Panc1 (cell line): ENCODE measurements around the gene SH3PXD2A.

ENCODE experiments used
- CTCF ChIP-seq: fragments of 450-650 bp; IDR thresholded peaks from 2 replicates; pipeline ENCODE4 v1.5.1; 2017; ENCODE audit warnings: mild to moderate bottlenecking
- POLR2AphosphoS5 ChIP-seq: IDR thresholded peaks from 2 replicates; pipeline ENCODE4 v1.6.1; 2012; ENCODE audit warnings: mild to moderate bottlenecking, low read depth, low read length, moderate library complexity
- REST ChIP-seq, 2 experiments: IDR thresholded peaks; 2 replicates each; pipeline ENCODE4 v1.6.1; 2011 to 2012; ENCODE audit warnings: low read depth in 2 of 2, control low read depth in 1 of 2, low read length in 1 of 2, mild to moderate bottlenecking in 1 of 2, moderate library complexity in 1 of 2; ENCODE audit not compliant: insufficient read depth in 1 of 2
- SIN3A ChIP-seq: IDR thresholded peaks from 2 replicates; pipeline ENCODE4 v1.6.1; 2012; ENCODE audit warnings: low read depth, mild to moderate bottlenecking, low read length, moderate library complexity, borderline replicate concordance; ENCODE audit not compliant: insufficient read depth
- TCF7L2 ChIP-seq: IDR thresholded peaks from 2 replicates; pipeline ENCODE4 v1.6.1; 2011; ENCODE audit warnings: mild to moderate bottlenecking, low read depth, low read length, inconsistent platforms

GRCh38 chr10:103548006-103548405 lies 307.4 kb downstream of the SH3PXD2A start:
- TF ChIP-seq POLR2AphosphoS5: no peak
- no peak for TF ChIP-seq CTCF
- TF ChIP-seq REST (IDR thresholded peaks at IDR 0.05; ENCODE audit: insufficient read depth in 1 of 2, low read depth in 2 of 2, low read length in 1 of 2): no peak
- no peak for TF ChIP-seq TCF7L2
- no peak for TF ChIP-seq SIN3A
